Thyroid gland (tissue), 4 donors: ENCODE results near the gene DNAJB2. TPM values are rescaled to one million over a fixed set of nuclear protein-coding genes. Genes with fewer than 3 reads are reported as not detected.
A peak's percentile ranks its signal among the peaks of the same experiment; 100 is the strongest.

Experiments
- DNase-seq, 2 donors: peaks; one replicate each; pipeline ENCODE4 v3.0.0-alpha.2; 2019
- H3K27ac ChIP-seq, 3 donors: fragments of 200-600 bp; sonication (generic); 1 replicate in 2 of 3; 2 replicates in 1 of 3; pipeline ENCODE4 v1.5.1; 2016 to 2019; ENCODE audit warnings: mild to moderate bottlenecking in 1 of 3, moderate library complexity in 1 of 3
- H3K27me3 ChIP-seq: fragments of 200-600 bp; sonication (generic); one replicate; pipeline ENCODE4 v1.5.1; 2019
- H3K36me3 ChIP-seq, 2 donors: fragments of 200-600 bp; sonication (generic); one replicate each; pipeline ENCODE4 v1.5.1; 2016 to 2019
- H3K4me1 ChIP-seq, 2 donors: fragments of 200-600 bp; sonication (generic); one replicate each; pipeline ENCODE4 v1.5.1; 2017 to 2019
- H3K4me3 ChIP-seq, 3 donors: fragments of 200-600 bp; sonication (generic); replicated peaks in 1 of 3; 1 replicate in 2 of 3; 2 replicates in 1 of 3; pipeline ENCODE4 v1.5.1; 2016; ENCODE audit warnings: mild to moderate bottlenecking in 1 of 3
- H3K9me3 ChIP-seq: fragments of 200-600 bp; sonication (generic); one replicate; pipeline ENCODE4 v1.5.1; 2017
- POLR2A ChIP-seq, 2 donors: fragments of 450-650 bp; IDR thresholded peaks; one replicate each; pipeline ENCODE4 v1.6.1; 2017; ENCODE audit warnings: antibody characterized with exemption in 2 of 2, mild to moderate bottlenecking in 2 of 2, moderate library complexity in 1 of 2
- WGBS, 2 donors: methylation state at CpG; one replicate each; pipeline ENCODE4 v1.1.5; 2017; 5-methylcytosine and 5-hydroxymethylcytosine counted together
- intact Hi-C: fragments of 100-400 bp; cut with DNase I; formaldehyde crosslinking; loops from one replicate; pipeline ENCODE4 v1.15.1; 2023
- total RNA-seq, 4 donors: library from RNA; depleted of rRNA; stranded (reverse); fragments of >200 nt; gene quantifications; one replicate each; pipeline ENCODE4 v1.2.3, GENCODE V29; 2016
- TF ChIP-seq, protein P1 (sequence below), 6 experiments: fragments of 200-600 bp in 3 of 6; fragments of 450-650 bp in 3 of 6; sonication (generic) in 3 of 6; IDR thresholded peaks; one replicate each; pipeline ENCODE4 v1.5.1; 2016 to 2019; ENCODE audit warnings: antibody characterized with exemption in 6 of 6, mild to moderate bottlenecking in 2 of 6, inconsistent platforms in 1 of 6, moderate library complexity in 1 of 6

Gene DNAJB2
- total RNA-seq, 4 donors from 2014 or later, result 79.0 to 127 (median 116) TPM

DNA sequence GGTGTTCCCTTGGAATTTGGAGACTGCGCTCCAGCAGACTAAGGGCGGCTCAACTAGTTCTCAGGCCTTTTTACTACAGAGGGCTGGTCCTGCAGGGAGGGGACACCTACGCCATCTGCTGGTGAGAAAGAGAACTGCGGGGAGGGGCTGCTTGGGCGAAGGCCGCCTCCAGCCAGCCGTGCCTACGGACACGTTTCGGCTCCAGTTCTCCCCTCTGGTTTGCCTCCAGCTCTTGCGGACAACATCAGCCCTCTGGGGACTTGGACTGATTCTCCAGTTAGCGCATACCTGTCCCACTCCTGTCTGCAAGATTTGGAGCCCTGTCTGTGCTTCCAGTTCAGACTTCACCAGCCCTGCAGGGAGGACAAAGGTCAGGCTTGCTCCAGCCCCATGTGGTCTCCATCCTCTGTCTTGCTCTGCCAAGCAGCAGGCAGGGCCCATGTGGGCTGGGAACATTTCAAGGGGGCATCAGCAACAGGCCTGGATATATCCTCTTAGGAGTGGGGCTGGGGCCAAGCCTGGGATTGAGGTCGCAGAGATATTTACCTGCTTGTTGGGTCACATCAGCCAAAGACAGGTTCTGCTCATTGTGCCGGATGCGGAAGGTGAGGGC, 19.7 kb downstream of the DNAJB2 start:
- H3K36me3 ChIP-seq, result no peaks in the 10 kb centered on the region
- TF ChIP-seq, protein P1, sequence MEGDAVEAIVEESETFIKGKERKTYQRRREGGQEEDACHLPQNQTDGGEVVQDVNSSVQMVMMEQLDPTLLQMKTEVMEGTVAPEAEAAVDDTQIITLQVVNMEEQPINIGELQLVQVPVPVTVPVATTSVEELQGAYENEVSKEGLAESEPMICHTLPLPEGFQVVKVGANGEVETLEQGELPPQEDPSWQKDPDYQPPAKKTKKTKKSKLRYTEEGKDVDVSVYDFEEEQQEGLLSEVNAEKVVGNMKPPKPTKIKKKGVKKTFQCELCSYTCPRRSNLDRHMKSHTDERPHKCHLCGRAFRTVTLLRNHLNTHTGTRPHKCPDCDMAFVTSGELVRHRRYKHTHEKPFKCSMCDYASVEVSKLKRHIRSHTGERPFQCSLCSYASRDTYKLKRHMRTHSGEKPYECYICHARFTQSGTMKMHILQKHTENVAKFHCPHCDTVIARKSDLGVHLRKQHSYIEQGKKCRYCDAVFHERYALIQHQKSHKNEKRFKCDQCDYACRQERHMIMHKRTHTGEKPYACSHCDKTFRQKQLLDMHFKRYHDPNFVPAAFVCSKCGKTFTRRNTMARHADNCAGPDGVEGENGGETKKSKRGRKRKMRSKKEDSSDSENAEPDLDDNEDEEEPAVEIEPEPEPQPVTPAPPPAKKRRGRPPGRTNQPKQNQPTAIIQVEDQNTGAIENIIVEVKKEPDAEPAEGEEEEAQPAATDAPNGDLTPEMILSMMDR (IDR thresholded peaks at IDR 0.05), result peak; percentile 89 to 100 (median 98)
- peak in 1 of 2 donors; percentile 6 for TF ChIP-seq POLR2A (IDR thresholded peaks at IDR 0.05)
- no peaks in the 10 kb centered on the region for H3K27me3 ChIP-seq
- WGBS, 2 donors, result 24 to 32% methylated on average over 11 to 15 of the region's 15 CpGs
- peak; percentile 86 to 88 for DNase-seq
- intact Hi-C loops, result loop anchor here (5.0 kb wide), 2 partner anchors 142 to 242 kb away; no protein-coding TSS in a partner anchor
- H3K27ac ChIP-seq, result no peak overlapping the region
- no peak overlapping the region for H3K4me3 ChIP-seq
- H3K4me1 ChIP-seq, result peaks cover 4 to 10% of the 10 kb centered on the region in 2 donors
- no peaks in the 10 kb centered on the region for H3K9me3 ChIP-seq

- 73% methylated on average over 3 to 5 of the region's 6 CpGs for WGBS, 2 donors
- DNase-seq, result no peak
- Histone ChIP-seq H3K4me3 (no peak overlapping the region), H3K36me3 (no peaks in the 10 kb centered on the region), H3K9me3 (no peaks in the 10 kb centered on the region), H3K27ac (no peak overlapping the region), H3K4me1 (peaks cover 4 to 7% of the 10 kb centered on the region in 2 donors), H3K27me3 (no peaks in the 10 kb centered on the region)
- TF ChIP-seq, protein P1 (IDR thresholded peaks at IDR 0.05), result no peak
- intact Hi-C loops, result loop anchor here (5.0 kb wide), 2 partner anchors 142 to 242 kb away; no protein-coding TSS in a partner anchor
Observed at GRCh38 chr2:219299372-219299760, 20.2 kb downstream of the DNAJB2 start.

GRCh38 chr2:219300022-219300421, 20.9 kb downstream of the DNAJB2 start:
- Histone ChIP-seq H3K27me3 (no peaks in the 10 kb centered on the region), H3K9me3 (no peaks in the 10 kb centered on the region), H3K4me3 (no peak overlapping the region), H3K36me3 (no peaks in the 10 kb centered on the region), H3K27ac (no peak overlapping the region), H3K4me1 (peaks cover 2 to 3% of the 10 kb centered on the region in 2 donors)
- intact Hi-C loops, result no loop called here
- DNase-seq, result no peak
- TF ChIP-seq POLR2A (IDR thresholded peaks at IDR 0.05), result no peak
- TF ChIP-seq, protein P1 (IDR thresholded peaks at IDR 0.05), result no peak
- WGBS, 2 donors, result 52 to 60% methylated on average over 5 of the region's 5 CpGs

- no peaks in the 10 kb centered on the region for H3K9me3 ChIP-seq
- H3K27me3 ChIP-seq, result no peaks in the 10 kb centered on the region
- no peak overlapping the region for H3K4me3 ChIP-seq
- intact Hi-C loops, result no loop called here
- no peaks in the 10 kb centered on the region for H3K4me1 ChIP-seq
- DNase-seq, result no peak
- H3K27ac ChIP-seq, result no peak overlapping the region
- WGBS, 2 donors, result 54 to 55% methylated on average over 10 of the region's 11 CpGs
- H3K36me3 ChIP-seq, result no peaks in the 10 kb centered on the region
- TF ChIP-seq POLR2A (IDR thresholded peaks at IDR 0.05), result no peak
- TF ChIP-seq, protein P1 (IDR thresholded peaks at IDR 0.05), result no peak
Observed at GRCh38 chr2:219302412-219302968, 23.3 kb downstream of the DNAJB2 start.

DNA sequence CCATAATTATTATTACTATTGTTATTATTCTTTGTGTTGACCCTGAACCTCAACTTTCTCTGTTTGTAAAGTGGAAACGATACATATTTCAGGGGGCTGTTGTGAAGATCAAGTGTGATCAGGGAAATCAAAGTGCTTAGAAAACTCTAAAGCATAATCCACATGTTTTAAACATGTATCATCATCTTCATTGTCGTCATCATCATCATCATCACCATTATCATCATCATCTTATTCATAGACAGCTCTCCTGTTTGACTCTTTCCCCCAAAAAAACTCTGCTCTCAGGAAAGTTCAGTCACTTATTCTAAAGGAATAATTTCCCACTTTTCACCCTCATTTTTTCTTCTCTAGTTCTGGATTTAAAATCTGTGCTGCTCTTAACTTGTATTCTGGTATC, 25.1 kb downstream of the DNAJB2 start:
- DNase-seq, result no peak
- WGBS, 2 donors, result 55% methylated on average over 2 of the region's 2 CpGs
- H3K4me1 ChIP-seq, result no peaks in the 10 kb centered on the region
- intact Hi-C loops, result no loop called here
- no peak overlapping the region for H3K27ac ChIP-seq
- no peaks in the 10 kb centered on the region for H3K9me3 ChIP-seq
- no peak for TF ChIP-seq POLR2A (IDR thresholded peaks at IDR 0.05)
- TF ChIP-seq, protein P1 (IDR thresholded peaks at IDR 0.05), result no peak
- H3K4me3 ChIP-seq, result no peak overlapping the region
- peaks cover 9% of the 10 kb centered on the region for H3K27me3 ChIP-seq
- no peaks in the 10 kb centered on the region for H3K36me3 ChIP-seq
